Thoracic aorta (tissue), 2 donors: ENCODE results near the gene TEAD4. TPM values are rescaled to one million over a fixed set of nuclear protein-coding genes. Genes with fewer than 3 reads are reported as not detected.

Experiments used
- ATAC-seq: fragments of 150-250 bp; one replicate; pipeline ENCODE4 v1.8.0; 2017; ENCODE audit warnings: low read depth; ENCODE audit not compliant: insufficient number of reproducible peaks, low FRiP score
- DNase-seq: peaks from one replicate; pipeline ENCODE4 v3.0.0-alpha.2; 2020; ENCODE audit warnings: low spot score
- H3K27ac ChIP-seq, 2 donors: fragments of 200-600 bp; sonication (generic); 1 replicate in 1 of 2; 2 replicates in 1 of 2; pipeline ENCODE4 v1.5.1; 2016; ENCODE audit warnings: mild to moderate bottlenecking in 2 of 2, moderate library complexity in 2 of 2
- H3K27me3 ChIP-seq: fragments of 200-600 bp; sonication (generic); replicated peaks from 2 replicates; pipeline ENCODE4 v1.6.0; 2016; ENCODE audit warnings: mild to moderate bottlenecking; ENCODE audit not compliant: insufficient read depth
- H3K36me3 ChIP-seq: fragments of 200-600 bp; sonication (generic); one replicate; pipeline ENCODE4 v1.5.1; 2016
- H3K4me1 ChIP-seq, 2 donors: fragments of 200-600 bp; sonication (generic); 1 replicate in 1 of 2; 2 replicates in 1 of 2; pipeline versions ENCODE4 v1.5.1 to v1.6.0; 2016; ENCODE audit warnings: low read depth in 2 of 2, mild to moderate bottlenecking in 1 of 2; ENCODE audit not compliant: control insufficient read depth in 1 of 2
- H3K4me3 ChIP-seq: fragments of 200-600 bp; sonication (generic); 2 replicates; pipeline ENCODE4 v1.5.1; 2016; ENCODE audit warnings: mild to moderate bottlenecking
- H3K9me3 ChIP-seq: fragments of 200-600 bp; sonication (generic); 2 replicates; pipeline ENCODE4 v1.5.1; 2016
- CTCF ChIP-seq: fragments of 200-600 bp; sonication (generic); IDR thresholded peaks from one replicate; pipeline ENCODE4 v1.5.1; 2019; ENCODE audit warnings: antibody characterized with exemption
- total RNA-seq, 2 donors: library from RNA; depleted of rRNA; stranded (reverse); fragments of >200 nt; gene quantifications; one replicate each; pipeline versions ENCODE4 v1.1.0 to v1.2.3, GENCODE V29; 2016

The TEAD4 gene
- total RNA-seq, 2 donors from 2014 or later, result 42.5 to 62.6 TPM

DNA sequence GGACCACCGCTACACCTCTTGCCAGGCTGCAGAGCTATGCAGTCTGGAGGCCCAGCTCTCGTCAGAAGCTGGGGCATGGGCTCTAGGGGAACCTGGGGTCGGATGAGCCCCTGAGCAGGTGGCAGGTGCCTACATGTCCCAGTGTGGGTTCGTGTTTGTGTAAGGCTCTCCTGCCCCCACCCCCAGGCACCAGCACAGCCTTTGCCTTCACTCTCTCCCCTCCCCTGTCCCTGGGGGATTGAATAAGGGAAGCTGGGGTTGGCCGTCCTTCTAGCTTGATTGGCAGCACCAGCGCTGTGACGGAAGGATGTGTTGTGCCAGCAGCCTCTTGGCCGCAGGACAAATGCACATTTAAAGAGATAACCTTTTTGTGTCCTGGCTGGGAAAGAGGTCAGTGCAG lies 83.2 kb downstream of the TEAD4 start:
- H3K4me1 ChIP-seq, result peaks cover 4 to 14% of the 10 kb centered on the region in 2 donors
- TF ChIP-seq CTCF, result no peak
- H3K9me3 ChIP-seq, result no peaks in the 10 kb centered on the region
- H3K4me3 ChIP-seq, result no peak overlapping the region
- H3K36me3 ChIP-seq, result peaks cover 12% of the 10 kb centered on the region
- ATAC-seq (no peak), DNase-seq (no peak)
- no peak overlapping the region for H3K27ac ChIP-seq
- no peaks in the 10 kb centered on the region for H3K27me3 ChIP-seq

- DNase-seq (no peak), ATAC-seq (no peak)
- no peaks in the 10 kb centered on the region for H3K27me3 ChIP-seq
- H3K4me3 ChIP-seq, result no peak overlapping the region
- H3K36me3 ChIP-seq, result peaks cover 11% of the 10 kb centered on the region
- peaks cover 4 to 14% of the 10 kb centered on the region in 2 donors for H3K4me1 ChIP-seq
- H3K9me3 ChIP-seq, result no peaks in the 10 kb centered on the region
- no peak overlapping the region for H3K27ac ChIP-seq
- TF ChIP-seq CTCF, result no peak
Measured at GRCh38 chr12:3042826-3043225, 83.6 kb downstream of the TEAD4 start.

DNA sequence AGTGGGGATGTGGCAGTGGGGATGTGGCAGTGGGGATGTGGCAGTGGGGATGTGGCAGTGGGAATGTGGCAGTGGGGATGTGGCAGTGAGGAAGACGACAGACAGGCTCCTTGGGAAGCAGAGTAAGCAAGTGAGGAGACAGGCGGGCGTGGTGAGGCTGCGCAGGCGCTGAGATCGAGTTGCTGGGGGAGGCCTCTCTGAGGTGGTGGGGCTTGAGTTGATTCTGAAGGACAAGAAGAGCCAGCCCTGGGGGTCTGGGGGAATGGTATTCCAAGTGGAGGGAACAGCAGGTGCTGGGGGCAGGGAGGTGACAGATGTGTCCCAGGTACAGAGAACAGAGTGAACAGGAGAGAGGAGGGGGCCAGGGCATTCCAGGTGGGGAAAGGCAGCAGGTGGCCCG lies 84.2 kb downstream of the TEAD4 start:
- no peak overlapping the region for H3K4me3 ChIP-seq
- no peaks in the 10 kb centered on the region for H3K27me3 ChIP-seq
- H3K4me1 ChIP-seq, result peaks cover 4 to 14% of the 10 kb centered on the region in 2 donors
- no peak overlapping the region for H3K27ac ChIP-seq
- no peak for ATAC-seq
- TF ChIP-seq CTCF, result no peak
- peaks cover 5% of the 10 kb centered on the region for H3K36me3 ChIP-seq
- H3K9me3 ChIP-seq, result no peaks in the 10 kb centered on the region
- DNase-seq, result no peak

DNA sequence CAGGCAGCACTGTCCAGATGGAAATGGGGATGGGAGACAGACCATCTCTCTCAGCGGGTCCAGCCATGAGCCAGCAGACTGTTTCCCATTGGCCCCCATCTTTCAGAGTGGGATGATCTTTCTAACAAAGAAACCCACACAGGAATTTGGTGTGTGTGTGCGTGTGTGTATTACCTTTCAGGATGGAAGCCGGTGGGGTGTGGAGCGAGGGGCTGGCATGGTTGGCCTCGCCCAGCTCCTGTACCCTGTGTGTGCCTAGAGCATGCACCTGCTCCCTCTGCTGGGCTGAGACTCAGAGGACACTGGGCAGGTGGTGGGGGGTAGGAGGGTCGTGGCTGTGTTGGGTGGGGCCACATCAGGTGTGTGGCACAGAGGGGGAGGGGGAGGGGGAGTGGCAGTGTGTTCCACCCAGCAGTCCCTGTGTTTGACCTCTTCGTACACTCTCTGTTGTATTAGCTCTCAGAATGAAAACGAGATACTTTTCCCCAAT lies 85.0 kb downstream of the TEAD4 start:
- no peak for DNase-seq
- no peak for TF ChIP-seq CTCF
- Histone ChIP-seq H3K27ac (no peak overlapping the region), H3K4me1 (peaks cover 4 to 14% of the 10 kb centered on the region in 2 donors), H3K4me3 (no peak overlapping the region), H3K36me3 (no peaks in the 10 kb centered on the region), H3K9me3 (no peaks in the 10 kb centered on the region), H3K27me3 (no peaks in the 10 kb centered on the region)
- ATAC-seq, result no peak

GRCh38 chr12:3045494-3045893 lies 86.3 kb downstream of the TEAD4 start:
- ATAC-seq (no peak), DNase-seq (no peak)
- Histone ChIP-seq H3K9me3 (no peaks in the 10 kb centered on the region), H3K36me3 (no peaks in the 10 kb centered on the region), H3K4me1 (peaks cover 4 to 14% of the 10 kb centered on the region in 2 donors), H3K27ac (no peak overlapping the region), H3K27me3 (no peaks in the 10 kb centered on the region), H3K4me3 (no peak overlapping the region)
- TF ChIP-seq CTCF, result no peak
